ENCODE data around the gene DCLK1.
"Not testable (repeated sequence)": the region's sequence is repeated elsewhere in the genome, so short reads cannot be mapped to it uniquely, and the experiment has no call there.

The DCLK1 gene

DNA sequence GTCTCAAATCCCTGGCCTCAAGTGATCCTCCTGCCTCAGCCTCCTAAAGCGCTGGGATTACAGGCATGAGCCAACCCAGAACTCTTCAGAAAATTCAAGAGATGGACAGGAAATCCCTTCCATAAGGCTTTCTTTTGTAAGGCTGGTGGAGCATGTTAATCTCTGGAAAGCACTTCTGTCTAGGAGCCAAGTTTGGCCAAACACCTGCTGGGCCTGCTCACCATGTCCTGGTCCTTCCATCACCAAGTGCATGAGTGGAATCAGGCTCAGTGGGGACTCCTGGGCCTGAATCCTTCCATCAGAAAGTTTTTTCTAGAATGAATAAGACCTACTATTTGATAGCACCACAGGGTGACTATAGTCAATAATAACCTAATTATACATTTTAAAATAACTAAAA is 148.0 kb downstream of the DCLK1 start:
- no peak for DNase-seq

DNA sequence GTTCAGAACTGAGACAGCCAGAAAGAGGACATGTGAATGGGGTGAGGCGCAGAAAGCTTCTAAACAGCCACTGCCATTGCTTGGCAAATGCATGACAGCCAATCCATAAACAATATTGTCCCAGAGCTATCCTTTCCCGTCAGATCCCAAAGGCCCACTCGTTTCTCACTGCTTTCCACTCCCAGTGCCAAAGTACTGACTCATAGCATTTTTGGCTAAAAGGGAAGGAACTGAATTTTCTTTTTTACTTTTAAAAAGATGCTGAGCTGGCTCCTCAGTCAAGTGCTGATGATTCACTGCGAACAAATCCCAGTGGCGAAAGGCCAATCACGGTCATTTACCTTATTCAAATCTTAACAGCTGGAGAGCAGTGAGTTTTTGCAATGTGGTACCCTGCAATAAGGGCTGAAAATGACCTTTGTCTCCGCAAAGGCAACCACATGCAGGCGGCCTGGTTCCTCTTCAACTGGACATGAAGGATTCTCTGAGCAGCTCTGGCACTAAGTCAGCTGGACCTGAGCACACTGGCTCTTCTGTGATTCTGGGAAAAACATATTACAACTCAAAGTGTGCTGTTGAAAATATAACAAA is 151.7 kb downstream of the DCLK1 start:
- DNase-seq, result peak; percentile 95

DNA sequence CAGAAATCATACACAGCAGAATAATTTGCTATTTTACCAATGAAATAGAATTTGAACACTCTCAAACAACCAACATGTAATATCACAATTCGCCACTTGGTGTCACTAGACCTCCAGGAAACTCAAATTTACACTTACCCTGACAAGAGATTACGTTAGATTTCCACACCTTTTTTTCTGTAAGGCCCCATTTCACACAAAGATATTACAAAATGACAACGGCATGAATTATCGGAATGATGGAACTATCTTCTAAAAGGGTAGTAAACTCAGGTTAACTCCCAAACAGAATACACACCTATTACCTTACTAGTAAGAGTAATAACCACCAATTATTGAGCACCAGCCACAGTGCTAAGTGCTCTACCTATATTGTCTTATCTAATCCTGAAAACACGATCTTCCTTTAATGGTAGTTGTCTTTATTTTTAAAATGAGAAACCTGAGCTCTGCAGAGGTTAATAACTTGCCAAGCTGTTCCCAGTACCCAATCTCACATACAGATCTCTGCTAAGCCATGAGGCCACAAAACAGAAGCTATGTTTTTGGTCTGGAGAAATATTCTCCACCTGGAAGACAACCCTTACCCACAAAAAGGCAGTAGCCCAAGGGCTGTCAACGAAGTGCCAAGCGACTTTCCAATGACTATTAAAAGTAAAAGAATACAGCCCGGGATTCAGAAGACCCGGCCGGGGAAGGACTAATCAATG is 152.4 kb downstream of the DCLK1 start:
- peak; percentile 70 for DNase-seq

DNA sequence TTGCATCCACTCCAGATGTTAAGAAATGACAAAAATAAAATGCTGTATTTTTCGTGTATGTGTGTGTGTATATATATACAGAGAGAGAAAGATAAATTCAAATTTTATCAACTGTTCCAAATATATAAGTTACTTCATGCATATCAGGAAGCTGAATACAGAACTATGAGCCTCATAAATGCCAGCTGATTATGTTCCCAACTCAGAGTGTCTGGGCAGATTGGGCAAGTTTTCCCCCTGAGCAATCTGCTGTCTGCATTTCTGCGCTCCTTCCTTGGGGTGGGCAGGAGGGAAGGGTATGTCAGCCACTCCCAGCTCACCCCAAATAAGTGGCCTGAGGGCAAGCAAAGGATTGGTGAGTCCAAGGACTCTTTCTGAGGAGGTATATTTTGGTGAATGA is 154.1 kb downstream of the DCLK1 start:
- no peak for DNase-seq

DNA sequence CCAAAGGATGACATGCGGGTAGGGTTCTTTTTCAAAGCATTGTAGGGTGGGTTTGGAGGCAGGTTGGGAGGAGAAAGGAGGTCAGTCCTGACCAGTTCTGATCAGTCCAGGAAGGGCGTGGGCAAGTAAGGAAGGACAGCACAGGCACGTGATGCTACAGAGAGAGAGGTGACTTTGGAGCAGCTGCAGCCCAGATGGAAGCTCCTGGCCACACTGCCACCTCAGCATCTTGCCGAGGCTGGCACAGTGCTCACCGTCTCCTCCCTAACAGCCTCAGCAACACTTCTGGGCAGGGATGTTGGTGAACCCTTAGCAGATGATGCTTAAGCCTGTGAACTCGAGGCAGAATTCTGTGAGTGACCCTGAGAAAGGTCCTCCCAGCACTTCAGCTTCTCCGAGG is 155.1 kb downstream of the DCLK1 start:
- no peak for DNase-seq

DNA sequence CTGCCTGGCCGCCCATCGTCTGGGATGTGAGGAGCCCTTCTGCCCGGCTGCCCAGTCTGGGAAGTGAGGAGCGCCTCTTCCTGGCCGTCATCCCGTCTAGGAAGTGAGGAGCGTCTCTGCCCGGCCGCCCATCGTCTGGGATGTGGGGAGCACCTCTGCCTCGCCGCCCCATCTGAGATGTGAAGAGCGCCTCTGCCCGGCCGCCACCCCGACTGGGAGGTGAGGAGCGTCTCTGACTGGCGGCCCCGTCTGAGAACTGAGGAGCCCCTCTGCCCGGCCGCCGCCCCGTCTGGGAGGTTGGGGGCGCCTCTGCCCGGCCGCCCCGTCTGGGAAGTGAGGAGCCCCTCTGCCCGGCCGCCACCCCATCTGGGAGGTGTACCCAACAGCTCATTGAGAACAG is 164.2 kb downstream of the DCLK1 start:
- not testable (repeated sequence) for DNase-seq

DNA sequence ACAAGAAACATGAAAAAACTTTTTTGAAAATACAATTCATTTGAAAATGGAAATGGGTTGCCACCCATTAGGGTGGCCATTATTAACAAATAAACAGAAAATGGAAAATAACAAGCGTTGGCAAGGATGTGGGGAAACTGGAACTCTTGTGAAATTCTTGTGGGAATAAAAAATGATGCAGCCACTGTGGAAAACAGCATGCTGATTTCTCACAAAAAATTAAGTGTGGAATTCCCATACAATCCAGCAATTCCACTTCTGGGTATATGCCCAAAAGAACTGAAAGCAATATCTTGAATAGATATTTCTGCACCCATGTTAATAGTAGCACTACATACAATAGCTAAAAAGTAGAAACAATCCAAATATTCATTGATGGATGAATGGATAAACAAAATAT is 165.2 kb downstream of the DCLK1 start:
- no peak for DNase-seq

DNA sequence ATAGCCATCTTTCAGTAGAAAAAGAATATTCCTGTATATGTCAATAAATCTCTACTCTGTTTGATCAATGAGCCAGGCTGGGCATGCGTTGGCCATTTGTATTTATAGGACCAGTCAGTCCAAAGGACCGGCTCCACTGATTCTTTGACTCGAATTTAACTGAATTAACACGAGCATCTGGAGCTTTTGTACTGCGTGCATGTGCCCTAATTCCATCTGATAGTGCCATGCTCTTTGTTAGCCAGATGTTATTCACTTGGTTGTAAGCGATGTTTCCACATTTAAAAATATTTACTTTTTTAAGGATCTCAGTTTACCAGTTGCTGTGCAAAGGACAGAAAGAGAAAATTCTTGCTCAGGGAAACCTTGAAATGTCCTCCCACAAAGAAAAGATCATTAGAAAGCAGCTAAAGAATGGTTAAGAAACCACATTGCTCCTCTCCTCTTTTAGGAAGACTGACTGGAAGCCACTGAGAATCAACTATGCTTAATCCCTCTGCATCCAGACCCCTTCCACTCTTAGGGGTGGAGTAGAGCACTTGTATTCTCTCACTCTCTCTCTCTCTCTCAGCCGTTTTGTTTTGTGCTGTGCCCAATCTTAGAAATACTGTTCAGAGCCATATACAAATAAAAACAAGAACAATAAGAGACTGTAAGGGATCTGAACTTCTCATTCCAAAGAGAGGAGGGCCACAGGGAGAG is 165.8 kb downstream of the DCLK1 start:
- no peak for DNase-seq

DNA sequence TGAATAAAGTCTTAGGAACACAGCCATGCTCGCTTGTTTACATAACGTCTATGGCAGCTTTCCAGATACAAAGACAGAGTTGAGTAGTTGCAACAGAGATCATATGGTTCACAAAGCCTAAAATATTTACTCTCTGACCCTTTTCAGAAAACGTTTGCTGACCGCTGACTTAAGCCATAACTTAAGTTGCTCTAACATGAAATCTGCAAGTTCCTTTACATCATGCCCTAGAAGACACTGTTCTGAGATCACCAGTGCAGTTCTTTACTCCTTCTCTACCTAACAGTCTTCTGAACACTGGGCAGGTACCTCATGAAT is 166.4 kb downstream of the DCLK1 start:
- peak; percentile 40 for DNase-seq

DNA sequence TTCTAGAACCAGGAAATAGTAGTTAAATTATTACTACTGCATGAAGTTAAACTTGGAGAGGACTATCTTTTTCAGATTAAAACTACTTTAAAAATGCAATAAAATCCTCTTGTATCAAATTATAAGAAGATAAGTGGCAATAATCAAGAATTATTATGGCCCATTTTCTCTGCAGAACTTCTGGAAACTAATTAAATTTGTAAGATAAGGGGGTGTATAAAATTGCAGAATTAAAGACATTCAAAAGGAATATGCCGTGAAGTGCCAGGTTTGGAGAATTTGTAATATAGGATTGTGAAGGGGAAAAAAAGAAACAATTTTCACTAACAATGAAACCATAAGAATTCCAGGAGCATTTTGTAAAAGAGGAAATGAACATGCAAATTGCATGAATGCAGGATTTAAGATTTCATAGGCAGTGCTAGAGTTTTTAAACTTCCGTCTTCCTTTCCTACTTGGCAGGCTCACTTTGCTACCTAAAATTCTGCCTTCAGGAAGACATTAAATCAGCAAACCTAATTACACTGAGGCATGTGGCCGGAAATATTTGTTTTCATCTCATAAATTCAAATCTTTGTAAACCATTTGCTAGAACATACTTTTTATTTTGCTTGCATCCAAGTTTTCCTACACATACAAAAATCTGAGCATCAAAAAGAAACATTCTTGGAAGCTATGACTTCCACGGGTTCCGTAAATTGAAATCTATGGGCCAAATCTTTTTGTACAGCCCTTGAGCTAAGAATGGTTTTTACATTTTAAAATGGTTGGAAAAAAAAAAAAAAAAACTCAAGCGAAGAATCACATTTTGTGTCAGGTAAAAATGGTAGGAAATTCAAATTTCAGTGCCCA is 166.9 kb downstream of the DCLK1 start:
- DNase-seq, result no peak

DNA sequence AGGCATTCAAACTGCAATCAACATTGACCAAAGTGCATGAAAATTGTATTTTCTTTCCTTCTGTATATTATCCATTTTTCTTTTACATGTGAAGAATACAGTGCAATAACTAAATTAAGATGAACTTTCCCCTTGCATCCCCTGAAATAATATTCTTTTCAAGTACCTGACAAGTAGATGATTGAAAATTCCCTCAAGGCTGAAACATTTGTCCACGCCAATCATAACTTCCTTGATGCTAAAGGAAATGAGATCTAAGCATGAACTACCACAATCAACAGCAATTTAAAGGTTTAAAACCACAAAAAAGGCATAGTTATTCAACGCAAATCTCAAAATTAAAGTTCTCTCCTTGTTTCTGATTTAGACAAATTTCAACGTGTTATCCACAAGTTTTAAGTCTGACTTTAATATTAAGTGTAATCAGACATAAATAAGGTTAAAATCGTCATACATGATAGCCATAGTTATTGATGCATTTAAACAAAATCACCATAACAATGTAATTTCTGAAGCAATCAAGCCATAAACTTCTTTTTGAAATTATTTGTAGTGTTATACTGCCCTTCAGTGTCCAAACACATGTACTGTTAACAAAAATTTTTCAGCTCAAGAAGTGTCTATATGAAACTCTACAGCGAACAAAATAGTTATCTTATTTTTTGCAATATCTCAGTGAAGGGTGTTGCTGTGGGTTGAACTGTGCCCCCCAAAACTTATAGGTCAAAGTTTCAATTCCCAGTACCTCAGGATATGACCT is 169.5 kb downstream of the DCLK1 start:
- no peak for DNase-seq

DNA sequence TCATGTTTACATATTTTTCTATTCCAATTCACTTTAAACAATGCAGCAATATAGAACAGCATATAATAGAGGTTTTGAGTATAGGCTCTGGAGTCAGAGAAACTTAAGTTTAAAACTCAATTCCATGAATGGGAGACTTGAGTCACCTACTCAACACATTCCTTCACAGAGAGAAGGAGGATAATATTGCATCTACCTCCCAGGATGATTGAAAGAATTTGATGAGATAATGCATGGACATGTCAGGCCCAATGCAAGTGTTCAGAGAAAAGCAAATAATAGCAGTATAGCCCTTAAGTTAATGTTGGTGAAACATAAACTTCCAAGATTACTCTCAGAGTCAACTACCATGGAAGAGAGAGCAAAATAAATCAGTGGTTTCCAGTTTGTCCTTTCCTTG is 170.2 kb downstream of the DCLK1 start:
- DNase-seq, result peak; percentile 56

DNA sequence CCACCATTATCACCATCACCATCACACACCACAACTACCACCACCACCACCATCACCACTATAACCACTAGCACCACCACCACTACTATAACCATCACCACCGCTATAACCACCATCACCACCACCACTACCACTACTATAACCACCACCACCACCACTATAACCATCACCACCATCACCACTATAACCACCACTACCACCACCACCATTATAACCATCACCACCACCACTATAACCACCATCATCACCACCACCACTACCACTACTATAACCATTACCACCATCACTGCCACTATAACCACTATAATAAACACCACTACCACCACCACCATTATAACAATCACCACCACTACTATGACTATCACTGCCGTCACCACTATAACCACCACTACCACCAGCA is 173.2 kb downstream of the DCLK1 start:
- no peak for DNase-seq

DNA sequence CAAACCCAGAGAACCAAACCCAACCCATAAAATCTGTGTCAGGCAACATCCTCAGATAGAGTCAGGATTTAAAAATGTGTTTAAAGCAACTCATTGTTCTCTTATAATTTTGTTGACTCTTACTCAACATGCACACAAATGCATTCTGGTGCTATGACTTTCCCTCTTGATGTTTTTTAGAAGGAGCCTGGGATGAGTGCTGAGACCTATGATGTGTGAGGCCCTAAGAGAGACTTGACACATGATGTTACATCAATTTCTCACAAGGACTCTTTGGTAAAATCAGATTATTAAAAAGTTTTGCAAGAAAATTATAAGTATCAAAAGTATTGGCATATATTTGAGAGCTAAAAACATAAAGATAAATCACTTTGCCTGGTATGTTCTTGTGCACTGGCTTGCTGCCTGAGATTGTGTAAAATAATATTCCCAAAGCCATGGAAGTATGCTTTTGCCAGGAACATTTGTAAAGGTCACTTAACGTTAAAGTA is 173.9 kb downstream of the DCLK1 start:
- DNase-seq, result peak; percentile 38

DNA sequence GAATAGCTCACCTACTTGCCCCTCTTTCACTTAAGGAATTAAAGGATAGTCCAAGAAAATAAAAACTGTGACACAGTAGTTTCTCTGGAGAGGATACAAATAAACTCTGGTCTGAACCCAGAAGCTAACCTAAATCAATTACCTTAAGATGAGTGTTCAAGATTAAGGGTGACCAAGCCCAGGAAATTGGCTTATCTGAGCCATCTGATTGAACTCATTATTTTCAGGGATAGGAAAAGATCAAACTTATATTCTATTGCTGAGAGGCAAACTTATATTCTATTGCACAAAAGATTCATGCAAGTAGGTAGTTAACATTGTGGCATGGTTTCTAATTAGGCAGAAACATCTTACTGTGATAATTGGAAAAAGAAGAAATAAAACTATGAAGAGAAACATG is 175.1 kb downstream of the DCLK1 start:
- DNase-seq, result no peak

DNA sequence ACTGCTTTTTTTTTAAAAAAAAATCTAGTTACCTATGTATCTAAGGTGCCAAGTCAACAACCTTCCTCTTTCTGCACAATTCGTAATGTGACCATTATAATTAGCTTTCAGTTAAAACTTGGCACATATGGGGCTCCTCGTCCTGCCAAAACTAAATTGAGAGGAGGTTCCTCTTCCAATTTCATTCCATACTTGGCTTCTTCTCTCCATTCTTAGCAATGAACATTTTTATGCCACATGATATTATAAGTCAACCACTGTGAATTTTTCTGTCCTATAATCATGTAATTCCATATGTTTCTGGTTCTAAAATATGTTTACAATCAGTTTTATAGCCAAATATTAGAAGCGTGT is 177.0 kb downstream of the DCLK1 start:
- no peak for DNase-seq

DNA sequence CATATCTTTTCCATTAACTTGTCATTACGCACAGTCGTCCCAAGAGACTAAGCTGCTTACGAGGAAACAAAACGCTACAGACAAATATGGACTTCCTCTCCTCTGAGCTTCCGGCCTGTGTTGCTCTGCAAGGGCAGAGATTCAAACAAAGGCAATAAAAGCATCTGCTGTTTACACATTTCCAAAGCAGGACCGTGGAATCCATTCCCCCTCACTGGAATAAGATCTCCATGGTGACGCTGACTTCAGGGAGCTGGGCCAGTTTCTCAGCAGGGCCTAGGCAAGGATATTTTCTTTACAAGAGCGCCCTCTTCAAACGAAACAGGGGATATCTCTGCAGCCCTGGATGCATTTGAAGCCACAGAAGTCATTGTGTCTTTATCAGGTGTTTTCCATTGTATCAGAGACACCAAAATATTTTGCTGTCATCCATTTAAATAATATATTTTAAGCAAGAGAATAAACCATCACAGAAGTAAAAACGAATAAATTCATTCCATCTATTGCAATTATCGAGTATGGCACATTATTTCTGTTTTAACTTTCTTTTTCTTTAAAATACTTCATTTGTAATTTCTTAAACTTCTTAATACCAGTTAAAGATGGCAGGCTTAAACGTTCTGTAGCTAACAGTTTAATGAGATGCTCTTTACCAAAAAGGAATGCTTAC is 177.5 kb downstream of the DCLK1 start:
- DNase-seq, result peak; percentile 88

DNA sequence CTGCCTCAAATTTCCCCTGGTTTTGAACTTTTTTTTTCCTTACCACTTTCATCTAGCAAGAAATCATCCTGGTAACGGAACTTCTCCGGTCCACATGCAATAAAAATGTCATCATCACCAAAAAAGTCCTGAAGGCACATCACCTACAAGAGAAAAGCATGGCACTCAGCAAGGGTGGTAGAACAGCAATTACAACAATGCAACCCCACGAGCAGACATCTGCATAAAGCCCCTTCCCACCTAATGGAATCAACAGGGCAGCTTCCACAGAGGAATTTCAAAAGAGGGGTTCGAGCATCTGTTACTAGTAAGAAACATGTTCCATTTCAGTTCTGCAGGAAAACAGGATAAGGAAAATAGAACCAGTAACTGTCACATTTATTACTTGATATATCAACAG is 183.9 kb downstream of the DCLK1 start:
- DNase-seq, result no peak

DNA sequence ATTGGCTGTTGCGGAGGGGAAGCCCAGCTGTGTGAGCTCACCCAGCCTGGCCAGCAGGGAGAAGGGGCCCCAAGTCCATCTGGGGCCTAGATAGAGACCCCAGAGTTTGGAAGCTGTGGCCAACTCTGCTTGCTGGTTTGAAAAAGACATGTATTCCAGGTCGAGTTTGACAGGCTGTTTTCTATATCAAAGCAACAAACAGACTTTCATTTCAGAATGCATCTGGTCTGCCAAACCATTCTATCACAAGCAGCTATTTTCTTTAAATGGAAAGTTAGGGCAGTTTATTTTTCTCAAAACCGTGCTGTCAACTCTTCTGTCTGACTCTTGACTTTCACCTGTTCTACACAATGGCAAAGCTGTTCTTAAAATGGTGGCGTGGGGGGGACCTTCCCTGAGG is 185.8 kb downstream of the DCLK1 start:
- DNase-seq, result no peak

DNA sequence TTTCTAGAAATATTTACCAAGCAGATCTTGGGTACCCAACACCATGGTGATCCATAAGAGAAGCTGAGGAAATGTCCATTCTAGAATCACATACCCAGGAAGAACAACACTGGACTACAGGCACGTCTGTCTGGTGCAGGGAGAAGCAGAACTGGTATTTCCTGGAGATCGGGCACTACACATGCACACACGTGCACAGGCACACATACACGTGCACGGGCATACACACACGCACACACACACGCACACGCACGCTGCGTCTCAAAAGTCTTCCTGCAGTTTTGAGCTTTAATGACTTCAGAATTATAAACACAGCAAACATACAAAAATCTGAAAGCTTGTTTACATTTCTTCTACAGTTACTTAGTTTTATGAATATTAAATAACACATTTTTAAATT is 189.8 kb downstream of the DCLK1 start:
- DNase-seq, result no peak

DNA sequence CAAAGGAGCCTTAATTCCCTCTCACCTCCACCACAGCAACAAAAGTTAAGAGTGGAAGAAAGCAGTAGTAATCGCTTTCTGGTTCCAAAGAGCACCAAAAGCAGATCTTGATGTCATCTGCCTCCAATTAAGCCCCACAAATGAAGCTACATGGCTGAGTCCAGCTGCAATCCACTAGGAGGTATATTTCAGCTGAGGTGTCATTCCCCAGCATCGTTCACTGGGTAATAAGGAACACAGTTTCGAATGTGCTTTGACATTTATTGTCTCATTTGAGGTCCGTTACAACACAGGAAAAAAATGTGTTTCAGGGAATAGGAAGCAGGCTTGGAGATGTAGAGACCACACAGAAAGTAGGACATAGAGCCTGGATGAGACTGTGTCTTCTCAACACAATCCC is 190.4 kb downstream of the DCLK1 start:
- no peak for DNase-seq

Data from fibroblast of skin of right biceps (primary cell).